Uterus (tissue), 2 donors: ENCODE data around the gene C2orf81.

Experiments
- POLR2A ChIP-seq, 2 donors: fragments of 450-650 bp; IDR thresholded peaks; one replicate each; pipeline ENCODE4 v1.6.1; 2016; ENCODE audit warnings: antibody characterized with exemption in 2 of 2, mild to moderate bottlenecking in 1 of 2, moderate library complexity in 1 of 2
- TF ChIP-seq, protein P1 (sequence below), 4 experiments: fragments of 200-600 bp in 2 of 4; fragments of 450-650 bp in 2 of 4; sonication (generic) in 2 of 4; IDR thresholded peaks; one replicate each; pipeline ENCODE4 v1.5.1; 2016 to 2019; ENCODE audit warnings: antibody characterized with exemption in 4 of 4, mild to moderate bottlenecking in 2 of 4, moderate library complexity in 1 of 4

DNA sequence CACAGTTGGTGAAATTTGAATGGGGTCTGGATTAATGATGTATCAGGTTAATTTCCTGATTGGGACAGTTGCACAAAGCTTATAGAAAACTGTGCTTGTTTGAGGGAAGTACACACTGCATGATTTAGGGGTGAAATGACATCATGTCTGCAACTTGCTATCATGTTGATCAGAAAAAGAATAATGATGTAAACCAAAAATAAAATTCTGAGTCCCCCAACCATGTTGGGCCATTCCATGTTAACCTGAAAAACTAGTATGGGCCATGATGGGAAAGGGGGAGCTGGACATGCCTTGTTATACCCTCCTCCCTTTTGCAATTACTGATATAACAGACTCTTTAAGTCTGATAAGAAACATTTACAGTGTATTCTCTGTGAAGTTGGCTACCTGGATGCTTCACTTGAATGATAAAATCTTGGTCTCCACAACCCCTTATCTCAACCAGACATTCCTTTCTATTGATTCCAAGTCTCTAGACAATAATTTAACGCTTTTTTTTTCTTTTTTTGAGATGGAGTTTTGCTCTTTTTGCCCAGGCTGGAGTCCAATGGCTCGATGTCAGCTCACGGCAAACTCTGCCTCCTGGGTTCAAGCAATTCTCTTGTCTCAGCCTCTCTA is 29.3 kb upstream of the C2orf81 start:
- TF ChIP-seq POLR2A (IDR thresholded peaks at IDR 0.05): no peak
- TF ChIP-seq, protein P1, sequence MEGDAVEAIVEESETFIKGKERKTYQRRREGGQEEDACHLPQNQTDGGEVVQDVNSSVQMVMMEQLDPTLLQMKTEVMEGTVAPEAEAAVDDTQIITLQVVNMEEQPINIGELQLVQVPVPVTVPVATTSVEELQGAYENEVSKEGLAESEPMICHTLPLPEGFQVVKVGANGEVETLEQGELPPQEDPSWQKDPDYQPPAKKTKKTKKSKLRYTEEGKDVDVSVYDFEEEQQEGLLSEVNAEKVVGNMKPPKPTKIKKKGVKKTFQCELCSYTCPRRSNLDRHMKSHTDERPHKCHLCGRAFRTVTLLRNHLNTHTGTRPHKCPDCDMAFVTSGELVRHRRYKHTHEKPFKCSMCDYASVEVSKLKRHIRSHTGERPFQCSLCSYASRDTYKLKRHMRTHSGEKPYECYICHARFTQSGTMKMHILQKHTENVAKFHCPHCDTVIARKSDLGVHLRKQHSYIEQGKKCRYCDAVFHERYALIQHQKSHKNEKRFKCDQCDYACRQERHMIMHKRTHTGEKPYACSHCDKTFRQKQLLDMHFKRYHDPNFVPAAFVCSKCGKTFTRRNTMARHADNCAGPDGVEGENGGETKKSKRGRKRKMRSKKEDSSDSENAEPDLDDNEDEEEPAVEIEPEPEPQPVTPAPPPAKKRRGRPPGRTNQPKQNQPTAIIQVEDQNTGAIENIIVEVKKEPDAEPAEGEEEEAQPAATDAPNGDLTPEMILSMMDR (IDR thresholded peaks at IDR 0.05): no peak
